Measurements from ENCODE around the gene ZNF410. TPM values are rescaled to one million over a fixed set of nuclear protein-coding genes. Genes with fewer than 3 reads are reported as not detected.
"Not testable (repeated sequence)": the region's sequence is repeated elsewhere in the genome, so short reads cannot be mapped to it uniquely, and the experiment has no call there.

Gene ZNF410
- total RNA-seq, 4 donors from 2014 or later = 44.6 to 71.2 (median 61.0) TPM

DNA sequence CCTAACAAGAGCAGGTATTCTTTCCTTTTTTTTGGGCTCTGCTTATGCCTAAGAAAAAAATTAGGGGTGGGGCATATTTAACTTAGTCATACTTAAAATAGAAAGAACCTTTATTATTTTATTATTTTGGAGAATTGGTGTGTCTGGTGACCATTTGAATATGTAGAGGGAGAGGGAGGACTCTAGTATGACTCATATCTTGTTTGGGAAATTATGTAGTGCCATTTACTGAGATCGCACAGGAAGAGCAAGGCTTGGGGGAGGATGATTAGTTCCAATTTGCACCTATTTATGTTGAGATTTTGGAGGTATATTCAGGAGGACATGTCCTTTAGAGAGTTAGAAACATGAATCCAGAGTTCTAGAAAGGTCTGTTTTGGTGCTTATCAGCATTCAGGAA is 9.9 kb downstream of the ZNF410 start:
- Histone ChIP-seq H3K4me1 (no peaks in the 10 kb centered on the region), H3K27ac (no peak overlapping the region), H3K36me3 (peaks cover 0 to 83% (median 0%) of the 10 kb centered on the region in 3 donors), H3K9me3 (no peaks in the 10 kb centered on the region), H3K4me3 (no peak overlapping the region), H3K27me3 (no peaks in the 10 kb centered on the region)
- no peak for DNase-seq
- TF ChIP-seq POLR2A (IDR thresholded peaks at IDR 0.05) = no peak
- TF ChIP-seq, protein P1, sequence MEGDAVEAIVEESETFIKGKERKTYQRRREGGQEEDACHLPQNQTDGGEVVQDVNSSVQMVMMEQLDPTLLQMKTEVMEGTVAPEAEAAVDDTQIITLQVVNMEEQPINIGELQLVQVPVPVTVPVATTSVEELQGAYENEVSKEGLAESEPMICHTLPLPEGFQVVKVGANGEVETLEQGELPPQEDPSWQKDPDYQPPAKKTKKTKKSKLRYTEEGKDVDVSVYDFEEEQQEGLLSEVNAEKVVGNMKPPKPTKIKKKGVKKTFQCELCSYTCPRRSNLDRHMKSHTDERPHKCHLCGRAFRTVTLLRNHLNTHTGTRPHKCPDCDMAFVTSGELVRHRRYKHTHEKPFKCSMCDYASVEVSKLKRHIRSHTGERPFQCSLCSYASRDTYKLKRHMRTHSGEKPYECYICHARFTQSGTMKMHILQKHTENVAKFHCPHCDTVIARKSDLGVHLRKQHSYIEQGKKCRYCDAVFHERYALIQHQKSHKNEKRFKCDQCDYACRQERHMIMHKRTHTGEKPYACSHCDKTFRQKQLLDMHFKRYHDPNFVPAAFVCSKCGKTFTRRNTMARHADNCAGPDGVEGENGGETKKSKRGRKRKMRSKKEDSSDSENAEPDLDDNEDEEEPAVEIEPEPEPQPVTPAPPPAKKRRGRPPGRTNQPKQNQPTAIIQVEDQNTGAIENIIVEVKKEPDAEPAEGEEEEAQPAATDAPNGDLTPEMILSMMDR (IDR thresholded peaks at IDR 0.05) = no peak

DNA sequence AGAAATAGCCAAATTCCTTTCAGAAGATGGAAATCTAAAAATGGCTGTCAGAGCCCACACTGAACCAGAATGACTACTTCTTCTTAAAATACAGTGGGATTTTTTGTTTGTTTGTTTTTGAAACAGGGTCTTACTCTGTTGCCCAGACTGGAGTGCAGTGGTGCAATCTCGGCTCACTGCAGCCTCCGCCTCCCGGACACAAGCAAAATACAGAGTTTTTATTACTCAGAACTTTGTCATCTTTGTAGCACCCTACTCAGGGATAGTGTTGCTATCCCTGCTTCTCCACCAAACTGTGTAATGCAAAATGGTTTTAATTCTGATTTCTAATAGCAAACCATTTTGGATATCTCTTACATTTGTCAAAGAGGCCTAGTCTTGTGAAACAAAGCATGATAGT is 16.4 kb downstream of the ZNF410 start:
- Histone ChIP-seq H3K4me3 (no peak overlapping the region), H3K4me1 (no peaks in the 10 kb centered on the region), H3K27me3 (no peaks in the 10 kb centered on the region), H3K36me3 (peaks cover 0 to 86% (median 0%) of the 10 kb centered on the region in 3 donors), H3K27ac (no peak overlapping the region), H3K9me3 (no peaks in the 10 kb centered on the region)
- DNase-seq = no peak
- TF ChIP-seq, protein P1 (IDR thresholded peaks at IDR 0.05) = no peak
- TF ChIP-seq POLR2A (IDR thresholded peaks at IDR 0.05) = no peak

DNA sequence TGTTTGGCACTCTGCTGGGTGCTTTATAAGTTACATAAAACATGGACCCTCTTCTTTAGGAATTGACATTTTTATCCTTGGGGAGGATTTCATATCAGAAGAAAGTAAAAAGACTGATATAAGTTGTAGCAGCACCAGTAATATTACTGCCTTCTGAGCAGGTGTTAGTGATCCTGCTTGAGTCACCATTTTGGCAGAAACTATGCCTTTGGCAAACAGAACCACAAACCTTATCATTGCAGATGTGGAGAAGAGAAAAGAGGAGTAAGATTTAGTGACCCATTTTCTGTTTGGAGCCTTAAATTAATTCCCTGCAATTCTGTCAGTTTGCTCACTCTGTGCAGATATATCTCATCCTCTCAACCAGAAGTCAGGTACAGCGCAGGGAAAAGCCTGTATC is 23.0 kb downstream of the ZNF410 start:
- peaks cover 0 to 6% (median 0%) of the 10 kb centered on the region in 4 donors for H3K9me3 ChIP-seq
- TF ChIP-seq, protein P1 (IDR thresholded peaks at IDR 0.05) = no peak
- no peak for TF ChIP-seq POLR2A (IDR thresholded peaks at IDR 0.05)
- peaks cover 0 to 91% (median 4%) of the 10 kb centered on the region in 3 donors for H3K36me3 ChIP-seq
- H3K27me3 ChIP-seq = no peaks in the 10 kb centered on the region
- no peaks in the 10 kb centered on the region for H3K4me1 ChIP-seq
- H3K4me3 ChIP-seq = no peak overlapping the region
- no peak overlapping the region for H3K27ac ChIP-seq
- no peak for DNase-seq

DNA sequence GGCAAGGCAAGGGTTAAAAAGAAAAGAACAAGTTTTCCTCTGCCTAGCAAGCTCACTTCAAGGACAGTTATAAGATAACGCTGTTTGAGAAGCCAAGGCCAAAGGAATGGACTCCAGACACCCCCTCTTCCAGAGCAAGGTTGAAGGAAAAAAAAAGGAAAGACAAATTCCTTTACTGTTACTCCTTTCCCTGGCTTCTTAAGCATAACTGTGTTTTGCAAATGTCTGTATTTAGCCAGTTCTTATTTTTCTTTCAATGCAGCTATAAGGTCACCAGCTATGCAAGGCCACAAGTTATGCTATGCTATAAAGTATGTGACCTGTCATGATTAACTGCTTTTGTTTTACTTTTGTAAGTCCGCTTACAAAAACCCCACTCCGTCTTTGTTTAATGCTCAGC is 26.6 kb downstream of the ZNF410 start:
- Histone ChIP-seq H3K4me1 (no peaks in the 10 kb centered on the region), H3K36me3 (peaks cover 0 to 89% (median 4%) of the 10 kb centered on the region in 3 donors), H3K27me3 (no peaks in the 10 kb centered on the region), H3K4me3 (no peak overlapping the region), H3K27ac (no peak overlapping the region), H3K9me3 (peaks cover 0 to 6% (median 0%) of the 10 kb centered on the region in 4 donors)
- no peak for DNase-seq
- TF ChIP-seq, protein P1 (IDR thresholded peaks at IDR 0.05) = no peak
- TF ChIP-seq POLR2A (IDR thresholded peaks at IDR 0.05) = no peak

DNA sequence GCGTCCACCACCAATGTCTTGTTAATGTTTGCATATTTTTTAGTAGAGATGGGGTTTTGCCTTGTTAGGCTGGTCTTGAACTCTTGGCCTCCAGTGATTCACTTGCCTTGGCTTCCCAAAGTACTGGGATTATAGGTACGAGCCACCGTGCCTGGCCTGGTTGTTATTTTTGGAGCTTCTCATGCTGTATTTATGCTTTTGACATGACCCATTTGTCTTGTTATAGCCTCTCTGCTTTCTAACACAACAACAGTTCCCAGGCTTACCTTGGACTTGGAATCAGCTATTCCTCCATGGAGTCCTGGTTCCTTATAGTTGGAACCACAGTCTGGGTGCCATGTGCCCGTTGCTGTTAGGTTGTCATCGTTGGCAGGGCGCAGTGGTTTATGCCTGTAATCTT is 29.7 kb downstream of the ZNF410 start:
- peaks cover 0 to 6% (median 0%) of the 10 kb centered on the region in 4 donors for H3K9me3 ChIP-seq
- H3K27ac ChIP-seq = no peak overlapping the region
- H3K4me3 ChIP-seq = no peak overlapping the region
- no peaks in the 10 kb centered on the region for H3K27me3 ChIP-seq
- H3K36me3 ChIP-seq = peaks cover 0 to 81% (median 0%) of the 10 kb centered on the region in 3 donors
- H3K4me1 ChIP-seq = no peaks in the 10 kb centered on the region
- DNase-seq = no peak
- no peak for TF ChIP-seq POLR2A (IDR thresholded peaks at IDR 0.05)
- TF ChIP-seq, protein P1 (IDR thresholded peaks at IDR 0.05) = no peak

DNA sequence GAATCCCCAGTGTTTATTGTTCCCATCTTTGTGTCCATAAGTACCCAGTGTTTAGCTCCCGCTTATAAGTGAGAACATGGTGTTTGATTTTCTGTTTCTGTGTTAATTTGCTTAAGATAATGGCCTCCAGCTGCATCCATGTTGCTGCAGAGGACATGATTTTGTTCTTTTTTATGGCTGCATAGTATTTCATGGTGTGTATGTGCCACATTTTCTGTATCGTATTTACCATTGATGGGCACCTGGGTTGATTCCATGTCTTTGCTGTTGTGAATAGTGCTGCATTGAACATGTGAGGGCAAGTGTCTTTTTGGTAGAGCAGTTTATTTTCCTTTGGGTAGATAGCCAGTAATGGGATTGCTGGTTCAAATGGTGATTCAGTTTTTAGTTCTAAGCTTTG is 32.8 kb downstream of the ZNF410 start:
- DNase-seq, H3K4me1 ChIP-seq, H3K27ac ChIP-seq, H3K9me3 ChIP-seq, H3K27me3 ChIP-seq, H3K4me3 ChIP-seq: not testable (repeated sequence)
- H3K36me3 ChIP-seq = peaks cover 3 to 85% (median 3%) of the 10 kb centered on the region in 3 donors
